GM18508 (cell line): Measurements from ENCODE around the gene BMF.
"Not testable (repeated sequence)": the region's sequence is repeated elsewhere in the genome, so short reads cannot be mapped to it uniquely, and the experiment has no call there.

Experiments used
- ATAC-seq: cut with Tn5 transposase; IDR thresholded peaks from one replicate; pipeline ENCODE4 v1.9.1; 2021; ENCODE audit warnings: moderate number of reproducible peaks; ENCODE audit not compliant: insufficient read depth, unreplicated experiment

BMF gene

DNA sequence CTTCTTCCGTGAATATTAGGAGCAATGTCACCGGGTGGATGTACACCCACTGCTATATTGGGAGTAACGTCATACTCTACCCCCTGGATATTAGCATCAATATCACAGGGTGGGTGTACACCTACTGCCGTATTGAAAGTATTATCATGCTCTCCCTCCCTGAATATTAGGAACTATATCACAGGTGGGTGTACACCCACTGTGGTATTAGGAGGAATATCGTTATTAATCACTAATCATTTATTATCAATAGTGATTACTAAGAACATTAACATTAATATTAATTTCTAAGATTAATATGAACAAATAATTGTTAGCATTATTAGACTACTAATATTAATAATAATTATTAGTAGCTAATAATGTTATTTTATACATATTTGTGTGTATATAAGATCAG, 21.4 kb upstream of the BMF start:
- no peak for ATAC-seq

- ATAC-seq, result no peak
These were observed 20.3 kb upstream of the BMF start for GRCh38 chr15:40128766-40129660.

DNA sequence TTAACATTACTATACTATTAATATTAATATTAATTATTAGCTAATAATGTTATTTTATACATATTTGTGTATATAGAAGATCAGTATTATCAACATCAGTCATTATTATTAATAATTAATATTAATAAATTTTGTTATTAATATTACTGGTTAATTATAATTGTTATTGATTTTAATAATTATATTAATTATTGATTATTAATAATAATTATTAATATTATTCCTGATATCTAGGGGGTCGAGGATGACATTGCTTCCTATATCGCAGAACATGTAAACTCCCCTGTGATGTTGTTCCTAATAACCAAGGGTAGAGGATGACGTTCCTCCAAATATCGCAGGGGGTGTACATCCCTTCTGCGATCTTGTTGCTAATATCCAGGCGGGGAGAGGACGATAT, 17.3 kb upstream of the BMF start:
- ATAC-seq, result no peak

GRCh38 chr15:40124807-40125285, 16.2 kb upstream of the BMF start:
- ATAC-seq, result not testable (repeated sequence)

DNA sequence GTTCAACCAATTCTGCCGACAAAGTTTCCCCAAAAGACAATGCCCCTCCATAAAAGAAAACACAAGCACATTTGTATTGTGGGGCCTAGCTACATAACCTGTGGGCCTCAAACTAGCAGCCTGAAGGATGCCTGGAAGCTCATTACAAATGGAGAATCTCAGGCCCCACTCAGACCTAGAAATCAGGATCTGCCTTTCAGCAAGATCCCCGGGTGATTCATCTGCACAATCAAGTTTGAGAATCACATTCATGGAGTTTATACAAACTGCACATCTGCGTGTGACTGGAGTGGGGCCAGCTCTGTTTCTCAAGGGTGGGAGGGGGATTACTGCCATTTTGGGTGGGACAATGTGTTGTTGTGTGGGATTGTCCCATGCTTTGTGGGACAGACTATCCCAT, 15.7 kb upstream of the BMF start:
- ATAC-seq, result not testable (repeated sequence)

- ATAC-seq, result not testable (repeated sequence)
These were observed 15.2 kb upstream of the BMF start for GRCh38 chr15:40123863-40124262.

DNA sequence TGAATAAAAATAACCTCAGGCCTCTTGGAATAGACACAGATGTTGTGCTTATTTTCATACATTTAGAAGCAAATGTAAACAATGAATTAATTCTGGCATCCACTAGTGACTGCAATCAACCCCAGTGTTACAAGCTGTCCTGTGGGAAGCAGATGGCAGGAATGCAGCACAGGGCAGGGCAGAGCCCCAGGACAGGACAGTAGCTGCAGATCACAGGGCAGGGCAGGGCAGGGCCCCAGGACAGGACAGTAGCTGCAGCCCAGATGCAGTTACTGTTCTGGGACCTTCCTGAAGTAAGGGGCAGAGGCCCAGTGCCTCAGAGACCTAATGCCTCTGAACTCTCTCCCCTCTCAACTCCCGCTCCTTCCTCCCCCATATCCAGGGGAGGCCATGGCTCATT, 14.3 kb upstream of the BMF start:
- ATAC-seq, result not testable (repeated sequence)

DNA sequence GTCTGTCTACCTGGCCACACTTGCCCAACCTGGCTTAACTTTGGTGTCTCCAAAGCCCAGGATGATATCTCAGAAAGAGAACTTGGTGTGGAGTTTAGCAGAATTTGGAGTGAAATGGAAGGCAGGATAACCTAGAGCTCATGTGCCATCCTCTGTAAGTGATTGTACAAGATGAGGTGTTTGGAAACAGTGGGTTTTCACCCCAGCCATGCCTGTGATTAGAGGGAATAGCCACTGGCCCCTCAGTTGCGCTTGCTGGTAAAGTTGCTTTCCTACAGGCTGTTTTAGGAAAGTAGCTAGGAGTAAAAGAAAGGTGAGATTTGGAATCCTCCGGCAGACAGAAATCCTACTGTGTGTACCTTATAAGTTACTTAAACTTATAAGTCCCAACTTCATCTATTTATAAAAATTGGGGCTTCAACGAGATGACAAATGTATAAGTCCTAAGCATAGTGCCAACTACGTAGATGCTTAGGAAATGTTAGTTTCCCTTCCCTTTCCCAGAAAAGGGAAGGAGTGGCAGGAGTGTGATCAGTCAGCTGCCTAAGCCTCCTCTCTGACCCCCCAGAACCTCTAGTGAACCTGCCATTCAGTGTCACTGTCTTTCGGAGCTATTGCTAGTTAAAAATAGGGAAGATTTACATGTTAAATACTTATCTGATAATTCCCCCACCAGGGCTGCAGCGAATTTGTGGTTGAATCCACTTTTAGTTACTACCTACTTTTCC, 13.4 kb upstream of the BMF start:
- no peak for ATAC-seq

- no peak for ATAC-seq
These were observed 9.8 kb upstream of the BMF start for GRCh38 chr15:40118473-40118872.

DNA sequence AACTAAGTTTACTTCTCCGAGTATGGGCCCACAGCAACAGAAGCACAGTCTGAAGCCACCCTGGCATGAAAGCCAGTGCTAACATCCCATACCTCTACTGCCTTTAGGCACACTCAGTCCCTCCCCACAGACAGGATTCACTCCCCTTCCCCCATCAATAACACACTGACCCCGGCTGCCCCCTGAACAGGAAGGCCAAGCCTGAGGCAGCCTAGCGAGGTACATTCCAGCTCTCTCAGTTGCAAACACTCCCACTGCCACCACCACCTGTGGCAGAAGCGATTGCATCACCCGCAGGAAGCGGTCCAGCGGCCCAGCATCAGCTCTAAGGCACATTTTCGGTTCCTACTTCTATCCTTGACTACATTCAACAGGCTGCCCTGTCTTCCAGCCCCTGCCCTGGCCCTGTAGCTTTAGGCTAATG, 7.0 kb upstream of the BMF start:
- ATAC-seq, result peak; percentile 80

DNA sequence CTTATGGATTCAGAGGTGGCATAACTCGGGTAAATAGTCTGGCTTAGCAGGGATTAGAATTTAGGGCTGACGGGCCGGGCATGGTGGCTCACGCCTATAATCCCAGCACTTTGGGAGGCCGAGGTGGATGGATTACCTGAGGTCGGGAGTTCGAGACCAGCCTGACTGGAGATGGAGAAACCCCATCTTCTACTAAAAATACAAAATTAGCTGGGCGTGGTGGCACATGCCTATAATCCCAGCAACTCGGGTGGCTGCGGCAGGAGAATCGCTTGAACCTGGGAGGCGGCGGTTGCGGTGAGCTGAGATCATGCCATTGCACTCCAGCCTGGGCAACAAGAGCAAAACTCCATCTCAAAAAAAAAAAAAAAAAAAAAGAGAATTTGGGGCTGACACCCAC, 6.4 kb upstream of the BMF start:
- ATAC-seq, result not testable (repeated sequence)

GRCh38 chr15:40114218-40114617, 5.5 kb upstream of the BMF start:
- no peak for ATAC-seq

DNA sequence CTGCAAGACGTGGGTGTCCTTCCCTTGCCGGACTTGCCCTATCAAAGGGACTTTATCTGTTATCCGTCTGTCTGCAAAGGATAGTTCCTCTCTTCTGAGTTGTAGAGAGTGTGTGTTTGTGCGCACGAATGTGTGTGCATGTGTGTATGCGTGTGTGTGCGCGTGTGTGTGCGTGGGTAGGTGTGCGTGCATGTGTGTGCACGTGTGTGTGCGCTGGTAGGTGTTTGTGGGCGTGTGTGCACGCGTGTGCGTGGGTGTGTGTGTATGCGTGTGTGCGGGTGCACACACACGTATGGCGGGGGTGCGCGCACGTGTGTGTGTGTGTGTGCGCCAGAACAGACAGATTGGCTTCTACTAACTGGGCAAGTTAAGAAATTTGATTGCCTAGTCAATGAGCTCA, 4.1 kb upstream of the BMF start:
- ATAC-seq, result no peak

GRCh38 chr15:40111888-40112287, 3.2 kb upstream of the BMF start:
- ATAC-seq, result no peak

- ATAC-seq, result no peak
These were observed 2.3 kb upstream of the BMF start for GRCh38 chr15:40110866-40111550.

GRCh38 chr15:40108061-40108854, 421 bp downstream of the BMF start:
- no peak for ATAC-seq

- ATAC-seq, result peak; percentile 28
These were observed 2.2 kb downstream of the BMF start for GRCh38 chr15:40106203-40107161.

DNA sequence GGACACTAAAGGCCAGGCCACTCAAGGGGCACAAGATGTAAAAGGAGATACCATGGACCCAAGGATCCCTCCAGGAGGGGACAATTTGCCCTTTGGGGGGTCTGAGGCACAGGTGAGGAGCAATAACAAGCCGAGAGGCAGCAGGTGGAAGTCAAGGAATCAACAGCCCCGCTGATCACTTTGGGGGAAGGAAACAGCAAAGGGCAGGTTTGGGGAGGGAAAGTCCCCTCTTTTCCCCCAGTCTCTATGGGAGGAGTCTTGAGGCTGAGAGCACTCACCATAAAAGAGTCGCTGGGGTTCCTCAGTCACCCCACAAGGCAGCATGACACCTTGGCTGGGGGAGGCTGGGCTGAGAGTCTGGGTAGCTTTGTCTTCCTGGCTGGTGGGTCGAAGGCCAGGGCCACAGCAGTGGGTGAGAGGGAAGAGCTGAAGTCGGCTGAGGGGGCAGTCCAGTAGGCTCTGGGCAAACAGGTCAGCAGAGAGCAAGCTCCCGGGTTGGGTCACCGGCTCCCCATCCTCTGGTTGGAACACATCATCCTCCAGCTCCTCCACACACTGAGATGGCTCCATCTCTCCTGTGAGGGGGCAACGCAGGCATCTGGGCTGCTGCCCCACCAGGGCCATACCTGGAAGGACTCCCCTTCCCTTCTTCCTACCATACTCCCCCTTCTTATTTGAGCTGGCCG, 3.0 kb downstream of the BMF start:
- ATAC-seq, result no peak
